ENCODE measurements around the gene MAS1. TPM values are rescaled to one million over a fixed set of nuclear protein-coding genes. Genes with fewer than 3 reads are reported as not detected.

The MAS1 gene
- total and polyA plus RNA-seq, 2 experiments from 2014 or later, result 0.03 TPM; not detected in 1

DNA sequence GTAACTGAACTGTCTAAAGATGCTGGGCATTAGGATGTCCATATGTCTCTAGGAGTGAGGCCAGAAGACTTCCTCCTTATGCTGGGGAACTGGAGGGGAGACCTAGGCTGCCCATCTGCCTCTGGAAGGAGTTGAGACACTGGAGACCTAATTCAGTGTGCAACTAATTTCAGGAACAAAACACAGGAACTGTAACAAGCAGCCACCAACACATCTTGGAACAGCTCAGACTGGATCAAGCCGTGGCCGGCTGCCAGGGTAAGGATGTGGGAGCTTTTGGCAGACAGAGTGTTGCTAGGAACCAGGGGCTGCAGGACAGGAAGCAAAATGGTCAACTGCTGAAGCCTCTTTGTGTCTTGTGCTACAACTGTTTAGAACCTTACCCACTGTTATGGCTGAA is 16.4 kb upstream of the MAS1 start:
- Histone ChIP-seq H3K4me1 (ENCODE audit: insufficient read depth) (peaks cover 6% of the 10 kb centered on the region), H4K20me1 (replicated peaks; ENCODE audit: insufficient read depth) (no peaks in the 10 kb centered on the region), H3F3A (replicated peaks; ENCODE audit: low read depth) (no peaks in the 10 kb centered on the region), H3K4me2 (no peak overlapping the region), H3K9me2 (ENCODE audit: insufficient read depth) (peaks cover 15% of the 10 kb centered on the region; the same call in 1 of the 2 replicates), H3K36me3 (ENCODE audit: insufficient read depth) (no peaks in the 10 kb centered on the region), H2AFZ (no peak overlapping the region), H3K27ac (ENCODE audit: low read depth) (no peak overlapping the region), H3K4me3 (no peak overlapping the region), H3K27me3 (ENCODE audit: insufficient read depth) (no peaks in the 10 kb centered on the region), H3K79me2 (replicated peaks; ENCODE audit: insufficient read depth) (no peaks in the 10 kb centered on the region)
- H3K27ac Mint-ChIP-seq, result no peak overlapping the region
- no peak overlapping the region for H3K4me3 Mint-ChIP-seq
- peaks cover 5% of the 10 kb centered on the region for H3K27me3 Mint-ChIP-seq (ENCODE audit: insufficient read depth, low read depth, poor library complexity)
- TF ChIP-seq ZNF462 (CRISPR knock-in tag; IDR thresholded peaks at IDR 0.05) (no peak), ZNF331 (CRISPR knock-in tag; IDR thresholded peaks at IDR 0.05; ENCODE audit: low read depth) (no peak), ZNF114 (CRISPR knock-in tag; IDR thresholded peaks at IDR 0.05) (no peak), REST (IDR thresholded peaks at IDR 0.05; ENCODE audit: unreplicated experiment) (no peak), CREB1 (CRISPR knock-in tag; IDR thresholded peaks at IDR 0.05; ENCODE audit: low read depth) (no peak), ETS1 (IDR thresholded peaks at IDR 0.05) (no peak), STAT1 (IDR thresholded peaks at IDR 0.05; ENCODE audit: unreplicated experiment) (no peak), EZH2 (IDR thresholded peaks at IDR 0.05; ENCODE audit: low read depth, unreplicated experiment) (no peak), POLR2AphosphoS5 (IDR thresholded peaks at IDR 0.05; ENCODE audit: low read depth) (no peak), EZH2phosphoT487 (IDR thresholded peaks at IDR 0.05; ENCODE audit: unreplicated experiment) (no peak), NANOG (IDR thresholded peaks at IDR 0.05; ENCODE audit: borderline replicate concordance) (no peak), JUNB (IDR thresholded peaks at IDR 0.05; ENCODE audit: unreplicated experiment) (no peak)
- TF ChIP-seq, protein P1, sequence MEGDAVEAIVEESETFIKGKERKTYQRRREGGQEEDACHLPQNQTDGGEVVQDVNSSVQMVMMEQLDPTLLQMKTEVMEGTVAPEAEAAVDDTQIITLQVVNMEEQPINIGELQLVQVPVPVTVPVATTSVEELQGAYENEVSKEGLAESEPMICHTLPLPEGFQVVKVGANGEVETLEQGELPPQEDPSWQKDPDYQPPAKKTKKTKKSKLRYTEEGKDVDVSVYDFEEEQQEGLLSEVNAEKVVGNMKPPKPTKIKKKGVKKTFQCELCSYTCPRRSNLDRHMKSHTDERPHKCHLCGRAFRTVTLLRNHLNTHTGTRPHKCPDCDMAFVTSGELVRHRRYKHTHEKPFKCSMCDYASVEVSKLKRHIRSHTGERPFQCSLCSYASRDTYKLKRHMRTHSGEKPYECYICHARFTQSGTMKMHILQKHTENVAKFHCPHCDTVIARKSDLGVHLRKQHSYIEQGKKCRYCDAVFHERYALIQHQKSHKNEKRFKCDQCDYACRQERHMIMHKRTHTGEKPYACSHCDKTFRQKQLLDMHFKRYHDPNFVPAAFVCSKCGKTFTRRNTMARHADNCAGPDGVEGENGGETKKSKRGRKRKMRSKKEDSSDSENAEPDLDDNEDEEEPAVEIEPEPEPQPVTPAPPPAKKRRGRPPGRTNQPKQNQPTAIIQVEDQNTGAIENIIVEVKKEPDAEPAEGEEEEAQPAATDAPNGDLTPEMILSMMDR (conservative IDR thresholded peaks at IDR 0.05; ENCODE audit: low read depth in 2 of 2), result no peak
- peaks cover 3% of the 10 kb centered on the region; the same call in 1 of the 3 replicates for H3K9me3 Mint-ChIP-seq
- peaks cover 12% of the 10 kb centered on the region; the same call in 2 of the 3 replicates for H3K4me1 Mint-ChIP-seq
- no peaks in the 10 kb centered on the region for H3K36me3 Mint-ChIP-seq (ENCODE audit: low read depth)
- DNase-seq (ENCODE audit: low spot score) (no peak), ATAC-seq (no peak)
